SK-N-SH (cell line): Measurements from ENCODE around the gene FBXO10.

Source experiments
- GABPA ChIP-seq: IDR thresholded peaks from 2 replicates; pipeline ENCODE4 v1.4.0; 2012; ENCODE audit warnings: low read depth, mild to moderate bottlenecking
- GATA2 ChIP-seq: sonication (generic); formaldehyde crosslinking; IDR thresholded peaks from 2 replicates; pipeline ENCODE4 v1.5.0; 2020; ENCODE audit warnings: mild to moderate bottlenecking, missing genetic modification reagents
- MEF2A ChIP-seq: IDR thresholded peaks from 2 replicates; pipeline ENCODE4 v1.4.0; 2012; ENCODE audit warnings: low read depth, borderline replicate concordance
- POLR2AphosphoS5 ChIP-seq: IDR thresholded peaks from 2 replicates; pipeline ENCODE4 v1.6.1; 2012; ENCODE audit warnings: low read depth, low read length
- RAD21 ChIP-seq: IDR thresholded peaks from 2 replicates; pipeline ENCODE4 v1.6.1; 2012; ENCODE audit warnings: mild to moderate bottlenecking, low read length
- RCOR1 ChIP-seq: fragments of 150-350 bp; IDR thresholded peaks from 2 replicates; pipeline ENCODE4 v1.6.1; 2017; ENCODE audit warnings: antibody characterized with exemption, low read length
- TAF1 ChIP-seq: IDR thresholded peaks from 2 replicates; pipeline ENCODE4 v1.6.1; 2012; ENCODE audit warnings: low read depth, mild to moderate bottlenecking, low read length, moderate library complexity, borderline replicate concordance
- TEAD4 ChIP-seq: IDR thresholded peaks from 2 replicates; pipeline ENCODE4 v1.4.0; 2012; ENCODE audit warnings: mild to moderate bottlenecking, borderline replicate concordance; ENCODE audit not compliant: insufficient read depth
- YY1 ChIP-seq: IDR thresholded peaks from 2 replicates; pipeline ENCODE4 v1.4.0; 2012; ENCODE audit warnings: low read depth, mild to moderate bottlenecking
- TF ChIP-seq, protein P1 (sequence below): fragments of 200-600 bp; sonication (generic); IDR thresholded peaks from 2 replicates; pipeline ENCODE4 v1.6.1; 2017; ENCODE audit warnings: antibody characterized with exemption, mild to moderate bottlenecking, moderate library complexity
- TF ChIP-seq, protein P2 (sequence below): IDR thresholded peaks from 2 replicates; pipeline ENCODE4 v1.6.1; 2012; ENCODE audit warnings: mild to moderate bottlenecking, low read depth, low read length, moderate library complexity
- TF ChIP-seq, protein P3 (sequence below): IDR thresholded peaks from 2 replicates; pipeline ENCODE4 v1.4.0; 2012; ENCODE audit warnings: low read depth

DNA sequence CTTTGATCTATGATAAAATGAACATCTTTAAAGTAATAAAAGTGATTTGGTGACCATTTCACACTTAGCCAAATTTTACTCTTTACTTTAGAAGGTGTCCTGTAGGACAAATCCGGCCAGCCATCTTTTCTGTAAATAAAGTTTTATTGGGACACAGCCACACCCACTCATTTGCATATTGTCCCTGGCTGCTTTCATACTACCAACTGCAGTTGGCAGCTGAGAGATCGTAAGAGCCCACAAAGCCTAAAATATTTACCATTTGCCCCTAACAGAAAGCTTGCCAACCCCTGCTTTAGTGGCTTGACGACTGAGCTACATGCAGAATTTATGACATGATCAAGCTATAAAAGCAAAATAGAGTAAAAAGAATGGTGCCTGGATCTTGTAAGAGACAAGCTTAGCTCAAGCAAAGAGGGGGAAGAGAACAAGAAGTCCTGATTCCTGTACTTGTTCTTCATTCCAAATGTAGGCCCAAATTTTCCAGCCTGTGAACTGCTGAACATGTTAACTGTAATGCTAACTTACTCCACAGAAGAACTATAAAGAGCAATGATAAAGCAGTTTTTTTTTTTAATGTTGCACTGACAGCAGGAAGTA is 7.4 kb upstream of the FBXO10 start:
- TF ChIP-seq MEF2A (no peak), YY1 (no peak), POLR2AphosphoS5 (no peak), RCOR1 (no peak), RAD21 (no peak), GATA2 (CRISPR knock-in tag) (no peak), TAF1 (no peak), GABPA (no peak), TEAD4 (no peak)
- TF ChIP-seq, protein P1, sequence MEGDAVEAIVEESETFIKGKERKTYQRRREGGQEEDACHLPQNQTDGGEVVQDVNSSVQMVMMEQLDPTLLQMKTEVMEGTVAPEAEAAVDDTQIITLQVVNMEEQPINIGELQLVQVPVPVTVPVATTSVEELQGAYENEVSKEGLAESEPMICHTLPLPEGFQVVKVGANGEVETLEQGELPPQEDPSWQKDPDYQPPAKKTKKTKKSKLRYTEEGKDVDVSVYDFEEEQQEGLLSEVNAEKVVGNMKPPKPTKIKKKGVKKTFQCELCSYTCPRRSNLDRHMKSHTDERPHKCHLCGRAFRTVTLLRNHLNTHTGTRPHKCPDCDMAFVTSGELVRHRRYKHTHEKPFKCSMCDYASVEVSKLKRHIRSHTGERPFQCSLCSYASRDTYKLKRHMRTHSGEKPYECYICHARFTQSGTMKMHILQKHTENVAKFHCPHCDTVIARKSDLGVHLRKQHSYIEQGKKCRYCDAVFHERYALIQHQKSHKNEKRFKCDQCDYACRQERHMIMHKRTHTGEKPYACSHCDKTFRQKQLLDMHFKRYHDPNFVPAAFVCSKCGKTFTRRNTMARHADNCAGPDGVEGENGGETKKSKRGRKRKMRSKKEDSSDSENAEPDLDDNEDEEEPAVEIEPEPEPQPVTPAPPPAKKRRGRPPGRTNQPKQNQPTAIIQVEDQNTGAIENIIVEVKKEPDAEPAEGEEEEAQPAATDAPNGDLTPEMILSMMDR = no peak
- TF ChIP-seq, protein P2, sequence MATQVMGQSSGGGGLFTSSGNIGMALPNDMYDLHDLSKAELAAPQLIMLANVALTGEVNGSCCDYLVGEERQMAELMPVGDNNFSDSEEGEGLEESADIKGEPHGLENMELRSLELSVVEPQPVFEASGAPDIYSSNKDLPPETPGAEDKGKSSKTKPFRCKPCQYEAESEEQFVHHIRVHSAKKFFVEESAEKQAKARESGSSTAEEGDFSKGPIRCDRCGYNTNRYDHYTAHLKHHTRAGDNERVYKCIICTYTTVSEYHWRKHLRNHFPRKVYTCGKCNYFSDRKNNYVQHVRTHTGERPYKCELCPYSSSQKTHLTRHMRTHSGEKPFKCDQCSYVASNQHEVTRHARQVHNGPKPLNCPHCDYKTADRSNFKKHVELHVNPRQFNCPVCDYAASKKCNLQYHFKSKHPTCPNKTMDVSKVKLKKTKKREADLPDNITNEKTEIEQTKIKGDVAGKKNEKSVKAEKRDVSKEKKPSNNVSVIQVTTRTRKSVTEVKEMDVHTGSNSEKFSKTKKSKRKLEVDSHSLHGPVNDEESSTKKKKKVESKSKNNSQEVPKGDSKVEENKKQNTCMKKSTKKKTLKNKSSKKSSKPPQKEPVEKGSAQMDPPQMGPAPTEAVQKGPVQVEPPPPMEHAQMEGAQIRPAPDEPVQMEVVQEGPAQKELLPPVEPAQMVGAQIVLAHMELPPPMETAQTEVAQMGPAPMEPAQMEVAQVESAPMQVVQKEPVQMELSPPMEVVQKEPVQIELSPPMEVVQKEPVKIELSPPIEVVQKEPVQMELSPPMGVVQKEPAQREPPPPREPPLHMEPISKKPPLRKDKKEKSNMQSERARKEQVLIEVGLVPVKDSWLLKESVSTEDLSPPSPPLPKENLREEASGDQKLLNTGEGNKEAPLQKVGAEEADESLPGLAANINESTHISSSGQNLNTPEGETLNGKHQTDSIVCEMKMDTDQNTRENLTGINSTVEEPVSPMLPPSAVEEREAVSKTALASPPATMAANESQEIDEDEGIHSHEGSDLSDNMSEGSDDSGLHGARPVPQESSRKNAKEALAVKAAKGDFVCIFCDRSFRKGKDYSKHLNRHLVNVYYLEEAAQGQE = no peak
- TF ChIP-seq, protein P3, sequence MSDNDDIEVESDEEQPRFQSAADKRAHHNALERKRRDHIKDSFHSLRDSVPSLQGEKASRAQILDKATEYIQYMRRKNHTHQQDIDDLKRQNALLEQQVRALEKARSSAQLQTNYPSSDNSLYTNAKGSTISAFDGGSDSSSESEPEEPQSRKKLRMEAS = no peak
